Testis (tissue), 5 donors: ENCODE data around the gene ZC3H7A. TPM values are rescaled to one million over a fixed set of nuclear protein-coding genes. Genes with fewer than 3 reads are reported as not detected.
A peak's percentile ranks its signal among the peaks of the same experiment; 100 is the strongest.

Source experiments
- DNase-seq: peaks from one replicate; pipeline ENCODE4 v3.0.0-alpha.2; 2019
- H3K27ac ChIP-seq, 2 donors: fragments of 200-600 bp; sonication (generic); one replicate each; pipeline ENCODE4 v1.5.1; 2019
- H3K27me3 ChIP-seq: fragments of 200-600 bp; sonication (generic); one replicate; pipeline ENCODE4 v1.5.1; 2019
- H3K36me3 ChIP-seq: fragments of 200-600 bp; sonication (generic); one replicate; pipeline ENCODE4 v1.5.1; 2017; ENCODE audit warnings: low read depth; ENCODE audit errors: missing control alignments
- H3K4me1 ChIP-seq: fragments of 200-600 bp; sonication (generic); one replicate; pipeline ENCODE4 v1.5.1; 2019
- H3K4me3 ChIP-seq, 2 donors: fragments of 200-600 bp; sonication (generic); one replicate each; pipeline ENCODE4 v1.5.1; 2017 to 2019
- H3K9me3 ChIP-seq: fragments of 200-600 bp; sonication (generic); one replicate; pipeline ENCODE4 v1.5.1; 2017
- CTCF ChIP-seq, 3 experiments: fragments of 450-650 bp in 2 of 3; fragments of 200-600 bp in 1 of 3; sonication (generic) in 1 of 3; IDR thresholded peaks; one replicate each; pipeline ENCODE4 v1.5.1; 2016 to 2019; ENCODE audit warnings: antibody characterized with exemption in 3 of 3, mild to moderate bottlenecking in 2 of 3, moderate library complexity in 1 of 3
- POLR2A ChIP-seq: fragments of 450-650 bp; IDR thresholded peaks from one replicate; pipeline ENCODE4 v1.6.1; 2017; ENCODE audit warnings: antibody characterized with exemption, mild to moderate bottlenecking, moderate library complexity
- WGBS, 2 donors: methylation state at CpG; one replicate each; pipeline ENCODE4 v1.1.5; 2018; 5-methylcytosine and 5-hydroxymethylcytosine counted together
- intact Hi-C: fragments of 100-400 bp; cut with DNase I; formaldehyde crosslinking; loops from one replicate; pipeline ENCODE4 v1.15.1; 2023; ENCODE audit warnings: low total_unique reads
- long read RNA-seq, 2 donors: transcript quantifications; one replicate each; lab custom pipeline, GENCODE V29; 2026
- polyA plus RNA-seq: library from polyadenylated mRNA; stranded (reverse); fragments of 350-450 nt; fragmentation: Illumina TruSeq; extraction: RNeasy Lipid Tissue Mini Kit (QIAGEN cat#74804); gene quantifications from one replicate; pipeline ENCODE4 v1.2.3, GENCODE V29; 2014; ENCODE audit warnings: low read depth, low replicate concordance; ENCODE audit not compliant: insufficient read depth
- total RNA-seq, 2 donors: library from RNA; depleted of rRNA; stranded (reverse); fragments of >200 nt; gene quantifications; one replicate each; pipeline ENCODE4 v1.2.3, GENCODE V29; 2016

The ZC3H7A gene
- 10 to 100 TPM; 41.4 to 48.8 TPM for total RNA-seq
- 24.6 TPM for polyA plus RNA-seq
- long read RNA-seq, donor 1, partial matches to known transcripts = 0 of 6 reads
- long read RNA-seq, donor 1, other reads (novel, unspliced or antisense) = 0 of 6 reads
- long read RNA-seq, donor 2, partial matches to known transcripts = 0 of 2 reads
- long read RNA-seq, donor 2, other reads (novel, unspliced or antisense) = 0 of 2 reads

GRCh38 chr16:11797166-11797956 is at the start of gene ZC3H7A:
Gene ZC3H7A (minus strand): TSS chr16:11797258. CDS start chr16:11782354, 14,904 bp downstream.
- intact Hi-C loops = no loop called here
- 0 to 2% methylated on average over 20 to 40 of the region's 80 CpGs for WGBS, 2 donors
- no peaks in the 10 kb centered on the region for H3K9me3 ChIP-seq
- H3K4me3 ChIP-seq = peak within 1 kb of the TSS; percentile 95 to 97
- H3K36me3 ChIP-seq = no peaks in the 10 kb centered on the region
- TF ChIP-seq CTCF (IDR thresholded peaks at IDR 0.05) (peak; percentile 82 to 99 (median 96)), POLR2A (no peak)
- peaks cover 49% of the 10 kb centered on the region for H3K4me1 ChIP-seq
- H3K27ac ChIP-seq = peak within 1 kb of the TSS; percentile 95 to 98
- H3K27me3 ChIP-seq = no peaks in the 10 kb centered on the region
- DNase-seq = peak; percentile 98

GRCh38 chr16:11844499-11844898 is 47.4 kb upstream of the ZC3H7A start:
- Histone ChIP-seq H3K27me3 (no peaks in the 10 kb centered on the region), H3K9me3 (no peaks in the 10 kb centered on the region), H3K36me3 (no peaks in the 10 kb centered on the region), H3K4me1 (no peaks in the 10 kb centered on the region), H3K4me3 (no peak overlapping the region), H3K27ac (no peak overlapping the region)
- intact Hi-C loops = no loop called here
- DNase-seq = no peak
- 81 to 87% methylated on average over 4 of the region's 4 CpGs for WGBS, 2 donors
- TF ChIP-seq POLR2A (no peak), CTCF (IDR thresholded peaks at IDR 0.05) (no peak)

- 87 to 93% methylated on average over 5 of the region's 5 CpGs for WGBS, 2 donors
- Histone ChIP-seq H3K27ac (no peak overlapping the region), H3K4me3 (no peak overlapping the region), H3K4me1 (no peaks in the 10 kb centered on the region), H3K36me3 (no peaks in the 10 kb centered on the region), H3K27me3 (no peaks in the 10 kb centered on the region), H3K9me3 (no peaks in the 10 kb centered on the region)
- intact Hi-C loops = no loop called here
- no peak for DNase-seq
- TF ChIP-seq CTCF (IDR thresholded peaks at IDR 0.05) (no peak), POLR2A (no peak)
Observed at GRCh38 chr16:11843861-11844260, 46.8 kb upstream of the ZC3H7A start.

- Histone ChIP-seq H3K9me3 (no peaks in the 10 kb centered on the region), H3K27me3 (no peaks in the 10 kb centered on the region), H3K4me3 (no peak overlapping the region), H3K36me3 (no peaks in the 10 kb centered on the region), H3K4me1 (no peaks in the 10 kb centered on the region), H3K27ac (no peak overlapping the region)
- no peak for DNase-seq
- intact Hi-C loops = no loop called here
- TF ChIP-seq CTCF (IDR thresholded peaks at IDR 0.05) (no peak), POLR2A (no peak)
- 97 to 100% methylated on average over 4 to 11 of the region's 11 CpGs for WGBS, 2 donors
Observed at GRCh38 chr16:11843206-11843605, 46.1 kb upstream of the ZC3H7A start.
